ENCODE results near the gene SYT3. TPM values are rescaled to one million over a fixed set of nuclear protein-coding genes. Genes with fewer than 3 reads are reported as not detected.
"Not testable (repeated sequence)": the region's sequence is repeated elsewhere in the genome, so short reads cannot be mapped to it uniquely, and the experiment has no call there.

Gene SYT3
- total RNA-seq, 2 donors from 2014 or later: 3.0 to 4.4 TPM

DNA sequence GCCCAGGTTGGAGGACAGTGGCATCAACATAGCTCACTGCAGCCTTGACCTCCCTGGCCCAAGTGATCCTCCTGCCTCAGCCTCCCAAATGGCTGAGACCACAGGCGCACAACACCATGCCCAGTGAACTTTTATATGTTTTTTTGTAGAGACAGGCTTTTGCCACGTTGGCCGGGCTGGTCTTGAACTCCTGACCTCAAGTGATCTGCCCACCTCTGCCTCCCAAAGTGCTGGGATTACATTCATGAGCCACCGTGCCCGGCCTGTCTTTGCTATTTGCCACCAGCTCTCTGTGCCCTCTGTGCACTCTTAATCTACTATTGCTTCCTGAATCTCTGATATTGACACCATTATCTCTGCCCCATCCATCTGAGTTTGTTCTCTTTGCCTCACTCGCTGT is 37.2 kb downstream of the SYT3 start:
- Histone ChIP-seq H3K9me3 (no peaks in the 10 kb centered on the region), H3K27ac (no peak overlapping the region), H3K36me3 (no peaks in the 10 kb centered on the region), H3K4me1 (replicated peaks) (no peaks in the 10 kb centered on the region), H3K4me3 (no peak overlapping the region), H3K27me3 (replicated peaks; ENCODE audit: insufficient read depth) (peaks cover 2% of the 10 kb centered on the region)
- TF ChIP-seq POLR2AphosphoS5 (IDR thresholded peaks at IDR 0.05) (no peak), POLR2A (IDR thresholded peaks at IDR 0.05) (no peak)
- TF ChIP-seq, protein P1, sequence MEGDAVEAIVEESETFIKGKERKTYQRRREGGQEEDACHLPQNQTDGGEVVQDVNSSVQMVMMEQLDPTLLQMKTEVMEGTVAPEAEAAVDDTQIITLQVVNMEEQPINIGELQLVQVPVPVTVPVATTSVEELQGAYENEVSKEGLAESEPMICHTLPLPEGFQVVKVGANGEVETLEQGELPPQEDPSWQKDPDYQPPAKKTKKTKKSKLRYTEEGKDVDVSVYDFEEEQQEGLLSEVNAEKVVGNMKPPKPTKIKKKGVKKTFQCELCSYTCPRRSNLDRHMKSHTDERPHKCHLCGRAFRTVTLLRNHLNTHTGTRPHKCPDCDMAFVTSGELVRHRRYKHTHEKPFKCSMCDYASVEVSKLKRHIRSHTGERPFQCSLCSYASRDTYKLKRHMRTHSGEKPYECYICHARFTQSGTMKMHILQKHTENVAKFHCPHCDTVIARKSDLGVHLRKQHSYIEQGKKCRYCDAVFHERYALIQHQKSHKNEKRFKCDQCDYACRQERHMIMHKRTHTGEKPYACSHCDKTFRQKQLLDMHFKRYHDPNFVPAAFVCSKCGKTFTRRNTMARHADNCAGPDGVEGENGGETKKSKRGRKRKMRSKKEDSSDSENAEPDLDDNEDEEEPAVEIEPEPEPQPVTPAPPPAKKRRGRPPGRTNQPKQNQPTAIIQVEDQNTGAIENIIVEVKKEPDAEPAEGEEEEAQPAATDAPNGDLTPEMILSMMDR (IDR thresholded peaks at IDR 0.05): no peak
- intact Hi-C loops (cut with DNase I): no loop called here
- WGBS: 82% methylated on average over 6 of the region's 6 CpGs
- DNase-seq (ENCODE audit: low spot score): no peak

DNA sequence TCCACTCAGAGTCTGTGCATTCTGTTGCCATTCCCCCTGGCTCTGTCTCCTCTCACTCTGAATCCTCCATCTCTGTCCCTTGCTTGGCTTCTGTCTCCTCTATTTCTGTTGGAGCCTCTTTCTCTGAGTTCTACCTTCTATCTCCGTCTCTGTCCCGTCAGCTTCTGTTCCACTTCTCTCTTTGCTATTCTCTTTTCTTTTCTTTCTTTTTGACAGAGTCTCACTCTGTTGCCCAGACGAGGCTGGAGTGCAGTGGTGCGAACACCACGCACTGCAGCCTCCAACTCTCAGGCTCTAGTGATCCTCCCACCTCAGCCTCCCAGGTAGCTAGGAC is 37.6 kb downstream of the SYT3 start:
- Histone ChIP-seq H3K4me3 (no peak overlapping the region), H3K4me1 (replicated peaks) (no peaks in the 10 kb centered on the region), H3K36me3 (no peaks in the 10 kb centered on the region), H3K27ac (no peak overlapping the region), H3K9me3 (no peaks in the 10 kb centered on the region), H3K27me3 (replicated peaks; ENCODE audit: insufficient read depth) (peaks cover 2% of the 10 kb centered on the region)
- intact Hi-C loops (cut with DNase I): no loop called here
- DNase-seq (ENCODE audit: low spot score): no peak
- WGBS: 83% methylated on average over 5 of the region's 5 CpGs
- TF ChIP-seq POLR2A (IDR thresholded peaks at IDR 0.05) (no peak), POLR2AphosphoS5 (IDR thresholded peaks at IDR 0.05) (no peak)
- TF ChIP-seq, protein P1 (IDR thresholded peaks at IDR 0.05): no peak

DNA sequence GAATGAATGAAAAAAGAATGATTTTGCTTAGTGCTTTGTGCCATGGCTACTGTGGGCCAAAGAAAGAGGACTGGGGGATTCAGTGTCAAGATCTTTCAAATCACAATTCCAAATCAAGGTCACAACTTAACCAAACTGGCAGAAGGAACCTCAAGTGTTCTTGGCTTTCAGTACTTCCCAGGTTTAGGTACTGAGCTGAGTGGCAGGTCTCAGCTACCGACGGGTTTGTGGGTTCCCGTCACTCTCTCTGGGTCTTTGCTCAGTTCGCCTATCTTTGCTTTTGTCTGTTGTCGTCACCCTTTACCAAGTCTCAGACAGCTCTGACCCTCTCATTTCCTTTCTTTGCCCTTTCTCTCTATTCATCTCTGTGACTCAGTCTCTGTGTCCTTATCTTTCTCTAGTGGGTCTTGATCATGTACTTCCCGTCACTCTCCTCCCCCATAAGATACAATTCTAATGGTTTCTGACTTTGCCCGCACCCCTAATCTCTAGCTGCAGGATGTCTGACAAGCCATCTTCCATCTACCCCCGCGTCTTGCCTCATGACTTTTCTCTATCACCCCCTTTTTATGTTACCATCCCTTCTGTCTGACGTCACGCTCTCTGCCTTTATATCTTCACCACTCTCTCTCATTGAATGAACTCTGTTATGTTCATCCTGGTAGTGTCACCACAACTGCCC is 38.1 kb downstream of the SYT3 start:
- TF ChIP-seq POLR2AphosphoS5 (IDR thresholded peaks at IDR 0.05) (no peak), POLR2A (IDR thresholded peaks at IDR 0.05) (no peak)
- TF ChIP-seq, protein P1 (IDR thresholded peaks at IDR 0.05): no peak
- Histone ChIP-seq H3K9me3 (no peaks in the 10 kb centered on the region), H3K27me3 (replicated peaks; ENCODE audit: insufficient read depth) (peaks cover 2% of the 10 kb centered on the region), H3K4me3 (no peak overlapping the region), H3K36me3 (no peaks in the 10 kb centered on the region), H3K27ac (no peak overlapping the region), H3K4me1 (replicated peaks) (no peaks in the 10 kb centered on the region)
- intact Hi-C loops (cut with DNase I): no loop called here
- WGBS: 73% methylated on average over 11 of the region's 11 CpGs
- no peak for DNase-seq (ENCODE audit: low spot score)

DNA sequence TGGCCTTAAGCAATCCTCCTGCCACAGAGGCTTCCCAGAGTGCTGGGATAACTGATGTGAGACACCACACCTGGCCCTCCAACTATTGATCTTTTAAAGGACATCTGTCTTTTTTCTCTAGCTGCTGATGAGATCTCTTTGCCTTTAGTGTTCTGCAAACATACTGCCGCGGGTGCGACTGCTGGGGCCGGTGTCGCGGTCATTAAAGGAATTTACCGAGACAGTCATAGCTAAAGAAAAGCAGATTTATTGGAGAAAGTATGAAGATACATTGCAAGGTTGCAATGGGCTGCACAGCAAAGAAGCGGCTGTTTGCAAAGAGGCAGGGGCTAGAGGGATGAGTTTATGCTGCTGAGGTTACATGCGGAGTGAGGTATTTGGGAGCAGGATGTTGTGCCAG is 40.3 kb downstream of the SYT3 start:
- no peaks in the 10 kb centered on the region for H3K4me1 ChIP-seq (replicated peaks)
- 50% methylated on average over 9 of the region's 9 CpGs for WGBS
- H3K4me3 ChIP-seq: no peak overlapping the region
- intact Hi-C loops (cut with DNase I): no loop called here
- no peaks in the 10 kb centered on the region for H3K36me3 ChIP-seq
- no peaks in the 10 kb centered on the region for H3K9me3 ChIP-seq
- no peak overlapping the region for H3K27ac ChIP-seq
- no peak for DNase-seq (ENCODE audit: low spot score)
- H3K27me3 ChIP-seq (replicated peaks; ENCODE audit: insufficient read depth): peaks cover 2% of the 10 kb centered on the region
- TF ChIP-seq POLR2A (IDR thresholded peaks at IDR 0.05) (no peak), POLR2AphosphoS5 (IDR thresholded peaks at IDR 0.05) (no peak)
- TF ChIP-seq, protein P1 (IDR thresholded peaks at IDR 0.05): no peak

DNA sequence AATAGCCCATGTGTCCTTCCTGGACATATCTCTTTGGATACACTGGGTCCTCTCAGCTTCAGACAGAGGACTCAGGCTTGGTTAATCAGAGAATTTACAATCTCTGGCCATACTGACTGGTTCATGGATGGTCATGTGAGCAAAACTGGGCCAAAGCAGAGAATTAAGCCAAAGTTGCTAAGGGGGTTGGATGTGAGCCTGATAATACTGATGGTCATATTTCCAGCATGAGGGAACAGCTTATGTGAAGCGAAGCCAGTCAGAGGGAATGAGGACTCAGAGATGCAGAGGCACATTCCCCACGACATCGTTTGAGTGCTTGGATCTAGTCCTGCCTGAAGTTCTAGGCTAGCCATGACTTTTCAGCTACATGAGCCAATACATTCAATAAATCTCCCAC is 49.5 kb downstream of the SYT3 start:
- DNase-seq (ENCODE audit: low spot score): no peak
- TF ChIP-seq POLR2A (IDR thresholded peaks at IDR 0.05) (no peak), POLR2AphosphoS5 (IDR thresholded peaks at IDR 0.05) (no peak)
- TF ChIP-seq, protein P1 (IDR thresholded peaks at IDR 0.05): no peak

DNA sequence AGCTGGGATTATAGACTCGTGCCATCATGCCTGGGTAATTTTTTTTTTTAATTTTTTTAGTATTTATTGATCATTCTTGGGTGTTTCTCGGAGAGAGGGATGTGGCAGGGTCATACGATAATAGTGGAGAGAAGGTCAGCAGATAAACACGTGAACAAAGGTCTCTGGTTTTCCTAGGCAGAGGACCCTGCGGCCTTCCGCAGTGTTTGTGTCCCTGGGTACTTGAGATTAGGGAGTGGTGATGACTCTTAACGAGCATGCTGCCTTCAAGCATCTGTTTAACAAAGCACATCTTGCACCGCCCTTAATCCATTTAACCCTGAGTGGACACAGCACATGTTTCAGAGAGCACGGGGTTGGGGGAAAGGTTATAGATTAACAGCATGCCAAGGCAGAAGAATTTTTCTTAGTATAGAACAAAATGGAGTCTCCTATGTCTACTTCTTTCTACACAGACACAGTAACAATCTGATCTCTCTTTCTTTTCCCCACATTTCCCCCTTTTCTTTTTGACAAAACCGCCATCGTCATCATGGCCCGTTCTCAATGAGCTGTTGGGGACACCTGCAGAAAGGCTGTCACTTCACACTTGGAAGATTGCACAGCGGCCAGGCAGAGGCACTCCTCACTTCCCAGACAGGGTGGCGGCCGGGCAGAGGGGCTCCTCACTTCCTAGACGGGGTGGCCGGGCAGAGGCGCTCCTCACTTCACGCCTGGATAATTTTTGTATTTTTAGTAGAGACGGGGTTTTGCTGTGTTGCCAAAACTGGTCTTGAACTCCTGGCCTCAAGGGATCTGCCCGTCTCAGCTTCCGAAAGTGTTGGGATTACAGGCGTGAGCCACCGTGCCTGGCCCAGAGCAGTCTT is 57.7 kb downstream of the SYT3 start:
- intact Hi-C loops (cut with DNase I); DNase-seq (ENCODE audit: low spot score); H3K27me3 ChIP-seq (replicated peaks; ENCODE audit: insufficient read depth); H3K4me1 ChIP-seq (replicated peaks); H3K4me3 ChIP-seq; H3K36me3 ChIP-seq; H3K27ac ChIP-seq; H3K9me3 ChIP-seq: not testable (repeated sequence)
- 75% methylated on average over 24 of the region's 24 CpGs for WGBS

More for the DNA sequence above, 49.5 kb downstream of the SYT3 start:
- intact Hi-C loops (cut with DNase I): no loop called here
- no peaks in the 10 kb centered on the region for H3K4me1 ChIP-seq (replicated peaks)
- no peak overlapping the region for H3K27ac ChIP-seq
- WGBS: 80% methylated on average over 3 of the region's 3 CpGs
- no peaks in the 10 kb centered on the region for H3K9me3 ChIP-seq
- H3K27me3 ChIP-seq (replicated peaks; ENCODE audit: insufficient read depth): no peaks in the 10 kb centered on the region
- no peak overlapping the region for H3K4me3 ChIP-seq
- no peaks in the 10 kb centered on the region for H3K36me3 ChIP-seq
